Vagina (tissue), 2 donors: Measurements from ENCODE around the gene CREB5. TPM values are rescaled to one million over a fixed set of nuclear protein-coding genes. Genes with fewer than 3 reads are reported as not detected.

ENCODE experiments used
- DNase-seq, 2 donors: peaks; one replicate each; pipeline ENCODE4 v3.0.0-alpha.2; 2017; ENCODE audit errors: extremely low spot score in 2 of 2
- H3K27ac ChIP-seq: fragments of 200-600 bp; sonication (generic); one replicate; pipeline ENCODE4 v1.5.1; 2019
- H3K27me3 ChIP-seq: fragments of 200-600 bp; sonication (generic); one replicate; pipeline ENCODE4 v1.5.1; 2019
- H3K36me3 ChIP-seq, 2 donors: fragments of 200-600 bp; sonication (generic); one replicate each; pipeline ENCODE4 v1.5.1; 2017 to 2019
- H3K4me1 ChIP-seq: fragments of 200-600 bp; sonication (generic); one replicate; pipeline ENCODE4 v1.5.1; 2019
- H3K4me3 ChIP-seq, 2 donors: fragments of 200-600 bp; sonication (generic); 1 replicate in 1 of 2; 2 replicates in 1 of 2; pipeline ENCODE4 v1.5.1; 2016 to 2019
- H3K9me3 ChIP-seq: fragments of 200-600 bp; sonication (generic); one replicate; pipeline ENCODE4 v1.5.1; 2019
- CTCF ChIP-seq, 3 experiments: fragments of 450-650 bp in 2 of 3; fragments of 200-600 bp in 1 of 3; sonication (generic) in 1 of 3; IDR thresholded peaks; one replicate each; pipeline ENCODE4 v1.5.1; 2017 to 2019; ENCODE audit warnings: antibody characterized with exemption in 3 of 3, mild to moderate bottlenecking in 2 of 3, moderate library complexity in 2 of 3
- POLR2A ChIP-seq, 2 donors: fragments of 450-650 bp; IDR thresholded peaks; one replicate each; pipeline ENCODE4 v1.6.1; 2017; ENCODE audit warnings: antibody characterized with exemption in 2 of 2, mild to moderate bottlenecking in 2 of 2, moderate library complexity in 2 of 2
- POLR2AphosphoS5 ChIP-seq, 2 donors: sonication (generic); formaldehyde crosslinking; IDR thresholded peaks; one replicate each; pipeline ENCODE4 v1.9.0; 2017; ENCODE audit warnings: antibody characterized with exemption in 2 of 2, mild to moderate bottlenecking in 2 of 2, low read depth in 1 of 2; ENCODE audit not compliant: insufficient read depth in 1 of 2
- intact Hi-C: fragments of 100-400 bp; cut with DNase I; formaldehyde crosslinking; loops from one replicate; pipeline ENCODE4 v1.15.1; 2023
- total RNA-seq: library from RNA; depleted of rRNA; stranded (reverse); fragments of >200 nt; gene quantifications from one replicate; pipeline ENCODE4 v1.2.3, GENCODE V29; 2016

CREB5 gene
- total RNA-seq, 1 donor from 2014 or later = 23.1 TPM

- no peak overlapping the region for H3K4me3 ChIP-seq
- no peaks in the 10 kb centered on the region for H3K36me3 ChIP-seq
- H3K27ac ChIP-seq = no peak overlapping the region
- intact Hi-C loops = no loop called here
- H3K4me1 ChIP-seq = no peaks in the 10 kb centered on the region
- no peaks in the 10 kb centered on the region for H3K9me3 ChIP-seq
- no peak for TF ChIP-seq POLR2A (IDR thresholded peaks at IDR 0.05)
- TF ChIP-seq CTCF (IDR thresholded peaks at IDR 0.05) = no peak
- TF ChIP-seq POLR2AphosphoS5 (IDR thresholded peaks at IDR 0.05; ENCODE audit: insufficient read depth in 1 of 2, low read depth in 1 of 2) = no peak
- H3K27me3 ChIP-seq = no peaks in the 10 kb centered on the region
- DNase-seq = no peak
Measured at GRCh38 chr7:28753613-28754012, 341.3 kb downstream of the CREB5 start.

GRCh38 chr7:28754027-28754426 is 341.7 kb downstream of the CREB5 start:
- Histone ChIP-seq H3K4me1 (no peaks in the 10 kb centered on the region), H3K27ac (no peak overlapping the region), H3K9me3 (no peaks in the 10 kb centered on the region), H3K27me3 (no peaks in the 10 kb centered on the region), H3K36me3 (no peaks in the 10 kb centered on the region), H3K4me3 (no peak overlapping the region)
- no peak for TF ChIP-seq POLR2AphosphoS5 (IDR thresholded peaks at IDR 0.05; ENCODE audit: insufficient read depth in 1 of 2, low read depth in 1 of 2)
- TF ChIP-seq POLR2A (IDR thresholded peaks at IDR 0.05) = no peak
- TF ChIP-seq CTCF (IDR thresholded peaks at IDR 0.05) = no peak
- intact Hi-C loops = no loop called here
- DNase-seq = no peak

GRCh38 chr7:28754447-28754846 is 342.1 kb downstream of the CREB5 start:
- no peaks in the 10 kb centered on the region for H3K9me3 ChIP-seq
- no peaks in the 10 kb centered on the region for H3K36me3 ChIP-seq
- intact Hi-C loops = no loop called here
- H3K4me1 ChIP-seq = no peaks in the 10 kb centered on the region
- DNase-seq = no peak
- TF ChIP-seq POLR2A (IDR thresholded peaks at IDR 0.05) = no peak
- H3K27me3 ChIP-seq = no peaks in the 10 kb centered on the region
- H3K27ac ChIP-seq = no peak overlapping the region
- no peak overlapping the region for H3K4me3 ChIP-seq

GRCh38 chr7:28755255-28755654 is 342.9 kb downstream of the CREB5 start:
- intact Hi-C loops = no loop called here
- Histone ChIP-seq H3K36me3 (no peaks in the 10 kb centered on the region), H3K4me1 (no peaks in the 10 kb centered on the region), H3K27me3 (no peaks in the 10 kb centered on the region), H3K9me3 (no peaks in the 10 kb centered on the region), H3K27ac (no peak overlapping the region), H3K4me3 (no peak overlapping the region)
- DNase-seq = no peak
- TF ChIP-seq CTCF (IDR thresholded peaks at IDR 0.05) (no peak), POLR2AphosphoS5 (IDR thresholded peaks at IDR 0.05; ENCODE audit: insufficient read depth in 1 of 2, low read depth in 1 of 2) (no peak), POLR2A (IDR thresholded peaks at IDR 0.05) (no peak)

GRCh38 chr7:28758186-28758585 is 345.9 kb downstream of the CREB5 start:
- intact Hi-C loops = no loop called here
- Histone ChIP-seq H3K9me3 (no peaks in the 10 kb centered on the region), H3K4me3 (no peak overlapping the region), H3K27me3 (no peaks in the 10 kb centered on the region), H3K4me1 (no peaks in the 10 kb centered on the region), H3K36me3 (no peaks in the 10 kb centered on the region), H3K27ac (no peak overlapping the region)
- no peak for TF ChIP-seq POLR2A (IDR thresholded peaks at IDR 0.05)
- TF ChIP-seq CTCF (IDR thresholded peaks at IDR 0.05) = no peak
- TF ChIP-seq POLR2AphosphoS5 (IDR thresholded peaks at IDR 0.05; ENCODE audit: insufficient read depth in 1 of 2, low read depth in 1 of 2) = no peak
- DNase-seq = no peak
